ENCODE data around the gene RPTOR. TPM values are rescaled to one million over a fixed set of nuclear protein-coding genes. Genes with fewer than 3 reads are reported as not detected.

The RPTOR gene
- polyA plus RNA-seq, 1 donor (not counting 4 experiments of a cell fraction or from before 2014, with no cell fraction given), result 4.0 TPM

DNA sequence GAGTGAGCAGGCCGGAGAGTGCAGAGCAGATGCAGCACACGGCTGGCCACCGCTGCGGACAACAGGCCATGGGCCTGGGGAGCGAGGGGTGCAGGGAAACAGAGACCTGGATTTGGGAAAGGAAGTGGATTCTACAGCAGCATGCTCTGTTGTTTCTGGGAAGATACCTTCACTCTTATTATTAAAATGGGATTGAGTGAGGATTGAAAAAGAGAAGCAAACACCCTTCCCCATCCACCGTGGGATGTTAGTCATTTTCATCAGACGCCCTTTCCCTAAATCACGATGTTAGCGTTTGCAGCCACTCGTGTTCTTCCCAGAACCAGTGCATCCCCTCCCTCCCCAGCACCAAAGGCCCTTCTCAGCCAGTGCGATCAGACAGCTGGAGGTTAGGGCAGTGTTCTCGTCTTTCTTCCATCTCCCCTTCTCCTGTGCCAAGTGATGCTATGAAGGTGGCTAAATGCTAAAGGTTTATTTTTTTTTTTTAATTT, 250.5 kb downstream of the RPTOR start:
- Histone ChIP-seq H3K27ac (ENCODE audit: control insufficient read depth, insufficient read depth, low read length) (no peak overlapping the region), H3K9me3 (ENCODE audit: control insufficient read depth, low read depth, low read length) (no peaks in the 10 kb centered on the region), H3K79me2 (ENCODE audit: control insufficient read depth, insufficient read depth, low read length) (no peaks in the 10 kb centered on the region), H3K4me3 (ENCODE audit: control insufficient read depth in 2 of 3, extremely low read depth in 1 of 3, insufficient read depth in 2 of 3, low read depth in 1 of 3, low read length in 3 of 3) (no peak overlapping the region), H3K27me3 (ENCODE audit: control insufficient read depth, extremely low read depth, insufficient read depth, low read length) (no peaks in the 10 kb centered on the region), H3K36me3 (ENCODE audit: control insufficient read depth in 2 of 2, extremely low read depth in 1 of 2, insufficient read depth in 2 of 2, low read length in 2 of 2) (peaks cover 3 to 17% of the 10 kb centered on the region in 2 experiments), H2AFZ (ENCODE audit: control insufficient read depth, low read length) (no peak overlapping the region), H4K20me1 (ENCODE audit: control insufficient read depth, extremely low read depth, insufficient read depth, low read length) (no peaks in the 10 kb centered on the region), H3K4me2 (ENCODE audit: control insufficient read depth, extremely low read depth, insufficient read depth, low read depth, low read length) (no peak overlapping the region), H3K4me1 (ENCODE audit: control insufficient read depth, extremely low read depth, insufficient read depth, low read length) (peaks cover 25% of the 10 kb centered on the region), H3K9me1 (ENCODE audit: control insufficient read depth, extremely low read depth, insufficient read depth, low read length) (no peaks in the 10 kb centered on the region), H3K9ac (ENCODE audit: control insufficient read depth, extremely low read depth, insufficient read depth, low read length) (no peak overlapping the region)
- dilution Hi-C loops (cut with MboI; ENCODE audit: extremely low pct_ligation_motif_present, low sequenced_read_pairs), result no loop called here
- no peak for TF ChIP-seq EZH2 (IDR thresholded peaks at IDR 0.05; ENCODE audit: low read length)
- TF ChIP-seq, protein P1, sequence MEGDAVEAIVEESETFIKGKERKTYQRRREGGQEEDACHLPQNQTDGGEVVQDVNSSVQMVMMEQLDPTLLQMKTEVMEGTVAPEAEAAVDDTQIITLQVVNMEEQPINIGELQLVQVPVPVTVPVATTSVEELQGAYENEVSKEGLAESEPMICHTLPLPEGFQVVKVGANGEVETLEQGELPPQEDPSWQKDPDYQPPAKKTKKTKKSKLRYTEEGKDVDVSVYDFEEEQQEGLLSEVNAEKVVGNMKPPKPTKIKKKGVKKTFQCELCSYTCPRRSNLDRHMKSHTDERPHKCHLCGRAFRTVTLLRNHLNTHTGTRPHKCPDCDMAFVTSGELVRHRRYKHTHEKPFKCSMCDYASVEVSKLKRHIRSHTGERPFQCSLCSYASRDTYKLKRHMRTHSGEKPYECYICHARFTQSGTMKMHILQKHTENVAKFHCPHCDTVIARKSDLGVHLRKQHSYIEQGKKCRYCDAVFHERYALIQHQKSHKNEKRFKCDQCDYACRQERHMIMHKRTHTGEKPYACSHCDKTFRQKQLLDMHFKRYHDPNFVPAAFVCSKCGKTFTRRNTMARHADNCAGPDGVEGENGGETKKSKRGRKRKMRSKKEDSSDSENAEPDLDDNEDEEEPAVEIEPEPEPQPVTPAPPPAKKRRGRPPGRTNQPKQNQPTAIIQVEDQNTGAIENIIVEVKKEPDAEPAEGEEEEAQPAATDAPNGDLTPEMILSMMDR (optimal IDR thresholded peaks at IDR 0.05 in 1 of 3, IDR thresholded peaks at IDR 0.05 in 1 of 3, conservative IDR thresholded peaks at IDR 0.05 in 1 of 3; ENCODE audit: extremely low read depth in 1 of 3, insufficient read depth in 2 of 3, low read length in 3 of 3), result no peak
- FAIRE-seq (no peak), DNase-seq (ENCODE audit: low read depth, low spot score) (no peak)

DNA sequence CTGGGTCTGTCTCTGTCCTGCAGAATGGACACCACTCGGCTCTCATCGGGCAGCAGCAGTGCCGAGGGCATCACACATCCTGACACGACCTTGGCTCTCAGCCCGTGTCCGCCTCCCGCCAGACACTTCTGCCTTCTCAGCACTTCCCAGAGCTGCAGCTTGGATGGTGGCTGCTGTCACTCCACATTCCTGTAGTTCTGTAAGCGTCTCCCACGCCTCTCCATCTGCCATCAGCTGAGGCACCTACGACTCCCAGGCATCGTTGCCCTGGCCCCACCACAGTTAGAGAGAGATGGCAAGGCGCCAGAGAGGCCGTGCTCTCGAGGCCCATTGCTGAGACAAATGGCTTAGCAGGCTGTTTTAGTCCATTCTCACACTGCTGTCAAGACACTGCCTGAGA, 251.1 kb downstream of the RPTOR start:
- H3K4me1 ChIP-seq (ENCODE audit: control insufficient read depth, extremely low read depth, insufficient read depth, low read length), result peaks cover 22% of the 10 kb centered on the region
- H3K4me2 ChIP-seq (ENCODE audit: control insufficient read depth, extremely low read depth, insufficient read depth, low read depth, low read length), result no peak overlapping the region
- no peaks in the 10 kb centered on the region for H4K20me1 ChIP-seq (ENCODE audit: control insufficient read depth, extremely low read depth, insufficient read depth, low read length)
- no peaks in the 10 kb centered on the region for H3K79me2 ChIP-seq (ENCODE audit: control insufficient read depth, insufficient read depth, low read length)
- no peak overlapping the region for H3K9ac ChIP-seq (ENCODE audit: control insufficient read depth, extremely low read depth, insufficient read depth, low read length)
- FAIRE-seq, result no peak
- no peak for DNase-seq (ENCODE audit: low read depth, low spot score)
- H3K36me3 ChIP-seq (ENCODE audit: control insufficient read depth in 2 of 2, extremely low read depth in 1 of 2, insufficient read depth in 2 of 2, low read length in 2 of 2), result peaks cover 3 to 12% of the 10 kb centered on the region in 2 experiments
- H2AFZ ChIP-seq (ENCODE audit: control insufficient read depth, low read length), result no peak overlapping the region
- H3K27ac ChIP-seq (ENCODE audit: control insufficient read depth, insufficient read depth, low read length), result no peak overlapping the region
- no peak for TF ChIP-seq EZH2 (IDR thresholded peaks at IDR 0.05; ENCODE audit: low read length)
- TF ChIP-seq, protein P1 (optimal IDR thresholded peaks at IDR 0.05 in 1 of 3, IDR thresholded peaks at IDR 0.05 in 1 of 3, conservative IDR thresholded peaks at IDR 0.05 in 1 of 3; ENCODE audit: extremely low read depth in 1 of 3, insufficient read depth in 2 of 3, low read length in 3 of 3), result no peak
- no peaks in the 10 kb centered on the region for H3K27me3 ChIP-seq (ENCODE audit: control insufficient read depth, extremely low read depth, insufficient read depth, low read length)
- dilution Hi-C loops (cut with MboI; ENCODE audit: extremely low pct_ligation_motif_present, low sequenced_read_pairs), result no loop called here
- no peaks in the 10 kb centered on the region for H3K9me3 ChIP-seq (ENCODE audit: control insufficient read depth, low read depth, low read length)
- H3K4me3 ChIP-seq (ENCODE audit: control insufficient read depth in 2 of 3, extremely low read depth in 1 of 3, insufficient read depth in 2 of 3, low read depth in 1 of 3, low read length in 3 of 3), result no peak overlapping the region
- no peaks in the 10 kb centered on the region for H3K9me1 ChIP-seq (ENCODE audit: control insufficient read depth, extremely low read depth, insufficient read depth, low read length)

All from keratinocyte (primary cell).